ENCODE data around the gene ATP1A1.

DNA sequence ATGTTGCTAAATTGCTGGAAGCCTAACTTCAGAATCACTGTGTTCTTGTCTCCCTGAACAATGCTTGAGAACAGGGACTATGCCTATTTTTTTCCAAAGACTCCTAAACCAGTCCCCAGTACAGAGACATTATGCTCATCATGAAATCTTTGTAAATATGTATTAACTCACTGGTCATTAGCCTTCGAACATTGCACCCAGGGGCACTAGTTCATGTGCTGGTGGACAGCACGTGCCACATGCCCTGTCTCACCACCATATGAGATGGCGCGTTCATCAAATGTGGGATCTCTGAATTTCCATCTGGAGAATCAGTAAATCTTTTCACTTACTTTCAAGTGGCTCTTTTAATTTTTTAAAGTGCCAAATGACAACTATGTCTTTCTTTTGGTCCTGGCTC is 11.0 kb upstream of the ATP1A1 start:
- TF ChIP-seq, protein P1, sequence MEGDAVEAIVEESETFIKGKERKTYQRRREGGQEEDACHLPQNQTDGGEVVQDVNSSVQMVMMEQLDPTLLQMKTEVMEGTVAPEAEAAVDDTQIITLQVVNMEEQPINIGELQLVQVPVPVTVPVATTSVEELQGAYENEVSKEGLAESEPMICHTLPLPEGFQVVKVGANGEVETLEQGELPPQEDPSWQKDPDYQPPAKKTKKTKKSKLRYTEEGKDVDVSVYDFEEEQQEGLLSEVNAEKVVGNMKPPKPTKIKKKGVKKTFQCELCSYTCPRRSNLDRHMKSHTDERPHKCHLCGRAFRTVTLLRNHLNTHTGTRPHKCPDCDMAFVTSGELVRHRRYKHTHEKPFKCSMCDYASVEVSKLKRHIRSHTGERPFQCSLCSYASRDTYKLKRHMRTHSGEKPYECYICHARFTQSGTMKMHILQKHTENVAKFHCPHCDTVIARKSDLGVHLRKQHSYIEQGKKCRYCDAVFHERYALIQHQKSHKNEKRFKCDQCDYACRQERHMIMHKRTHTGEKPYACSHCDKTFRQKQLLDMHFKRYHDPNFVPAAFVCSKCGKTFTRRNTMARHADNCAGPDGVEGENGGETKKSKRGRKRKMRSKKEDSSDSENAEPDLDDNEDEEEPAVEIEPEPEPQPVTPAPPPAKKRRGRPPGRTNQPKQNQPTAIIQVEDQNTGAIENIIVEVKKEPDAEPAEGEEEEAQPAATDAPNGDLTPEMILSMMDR (conservative IDR thresholded peaks at IDR 0.05 in 1 of 2, IDR thresholded peaks at IDR 0.05 in 1 of 2; ENCODE audit: low read depth in 1 of 2, low read length in 2 of 2), result no peak
- no peak for TF ChIP-seq EZH2 (IDR thresholded peaks at IDR 0.05; ENCODE audit: low read length, missing control alignments)
